Measurements from ENCODE around the gene UBE2L5. TPM values are rescaled to one million over a fixed set of nuclear protein-coding genes. Genes with fewer than 3 reads are reported as not detected.

UBE2L5 gene
- total and polyA plus RNA-seq, 2 experiments from 2014 or later: not detected

DNA sequence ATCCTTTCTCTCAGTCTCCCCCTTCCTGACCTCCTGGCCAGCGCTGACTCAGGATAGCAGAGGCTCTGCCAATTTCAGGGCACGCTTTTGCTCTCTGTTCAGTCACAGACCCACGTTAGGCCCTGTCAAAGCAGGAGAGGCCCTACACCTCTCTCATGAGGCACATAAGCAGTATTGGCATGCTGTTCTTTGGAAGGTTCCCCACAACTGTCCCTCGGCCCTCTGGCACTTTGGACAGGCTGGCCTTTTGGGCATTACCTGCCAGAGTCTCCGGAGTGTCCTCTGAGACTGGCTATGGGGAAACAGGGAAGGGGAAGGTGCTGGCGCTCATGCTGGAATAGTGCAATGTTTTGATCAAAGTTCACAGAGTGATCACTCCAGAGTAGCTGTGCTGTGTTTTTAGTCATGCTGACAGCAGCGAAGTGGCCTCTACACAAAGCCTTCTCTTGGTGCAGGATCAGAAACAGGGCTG, 23.7 kb upstream of the UBE2L5 start (continued):
- TF ChIP-seq, protein P1, sequence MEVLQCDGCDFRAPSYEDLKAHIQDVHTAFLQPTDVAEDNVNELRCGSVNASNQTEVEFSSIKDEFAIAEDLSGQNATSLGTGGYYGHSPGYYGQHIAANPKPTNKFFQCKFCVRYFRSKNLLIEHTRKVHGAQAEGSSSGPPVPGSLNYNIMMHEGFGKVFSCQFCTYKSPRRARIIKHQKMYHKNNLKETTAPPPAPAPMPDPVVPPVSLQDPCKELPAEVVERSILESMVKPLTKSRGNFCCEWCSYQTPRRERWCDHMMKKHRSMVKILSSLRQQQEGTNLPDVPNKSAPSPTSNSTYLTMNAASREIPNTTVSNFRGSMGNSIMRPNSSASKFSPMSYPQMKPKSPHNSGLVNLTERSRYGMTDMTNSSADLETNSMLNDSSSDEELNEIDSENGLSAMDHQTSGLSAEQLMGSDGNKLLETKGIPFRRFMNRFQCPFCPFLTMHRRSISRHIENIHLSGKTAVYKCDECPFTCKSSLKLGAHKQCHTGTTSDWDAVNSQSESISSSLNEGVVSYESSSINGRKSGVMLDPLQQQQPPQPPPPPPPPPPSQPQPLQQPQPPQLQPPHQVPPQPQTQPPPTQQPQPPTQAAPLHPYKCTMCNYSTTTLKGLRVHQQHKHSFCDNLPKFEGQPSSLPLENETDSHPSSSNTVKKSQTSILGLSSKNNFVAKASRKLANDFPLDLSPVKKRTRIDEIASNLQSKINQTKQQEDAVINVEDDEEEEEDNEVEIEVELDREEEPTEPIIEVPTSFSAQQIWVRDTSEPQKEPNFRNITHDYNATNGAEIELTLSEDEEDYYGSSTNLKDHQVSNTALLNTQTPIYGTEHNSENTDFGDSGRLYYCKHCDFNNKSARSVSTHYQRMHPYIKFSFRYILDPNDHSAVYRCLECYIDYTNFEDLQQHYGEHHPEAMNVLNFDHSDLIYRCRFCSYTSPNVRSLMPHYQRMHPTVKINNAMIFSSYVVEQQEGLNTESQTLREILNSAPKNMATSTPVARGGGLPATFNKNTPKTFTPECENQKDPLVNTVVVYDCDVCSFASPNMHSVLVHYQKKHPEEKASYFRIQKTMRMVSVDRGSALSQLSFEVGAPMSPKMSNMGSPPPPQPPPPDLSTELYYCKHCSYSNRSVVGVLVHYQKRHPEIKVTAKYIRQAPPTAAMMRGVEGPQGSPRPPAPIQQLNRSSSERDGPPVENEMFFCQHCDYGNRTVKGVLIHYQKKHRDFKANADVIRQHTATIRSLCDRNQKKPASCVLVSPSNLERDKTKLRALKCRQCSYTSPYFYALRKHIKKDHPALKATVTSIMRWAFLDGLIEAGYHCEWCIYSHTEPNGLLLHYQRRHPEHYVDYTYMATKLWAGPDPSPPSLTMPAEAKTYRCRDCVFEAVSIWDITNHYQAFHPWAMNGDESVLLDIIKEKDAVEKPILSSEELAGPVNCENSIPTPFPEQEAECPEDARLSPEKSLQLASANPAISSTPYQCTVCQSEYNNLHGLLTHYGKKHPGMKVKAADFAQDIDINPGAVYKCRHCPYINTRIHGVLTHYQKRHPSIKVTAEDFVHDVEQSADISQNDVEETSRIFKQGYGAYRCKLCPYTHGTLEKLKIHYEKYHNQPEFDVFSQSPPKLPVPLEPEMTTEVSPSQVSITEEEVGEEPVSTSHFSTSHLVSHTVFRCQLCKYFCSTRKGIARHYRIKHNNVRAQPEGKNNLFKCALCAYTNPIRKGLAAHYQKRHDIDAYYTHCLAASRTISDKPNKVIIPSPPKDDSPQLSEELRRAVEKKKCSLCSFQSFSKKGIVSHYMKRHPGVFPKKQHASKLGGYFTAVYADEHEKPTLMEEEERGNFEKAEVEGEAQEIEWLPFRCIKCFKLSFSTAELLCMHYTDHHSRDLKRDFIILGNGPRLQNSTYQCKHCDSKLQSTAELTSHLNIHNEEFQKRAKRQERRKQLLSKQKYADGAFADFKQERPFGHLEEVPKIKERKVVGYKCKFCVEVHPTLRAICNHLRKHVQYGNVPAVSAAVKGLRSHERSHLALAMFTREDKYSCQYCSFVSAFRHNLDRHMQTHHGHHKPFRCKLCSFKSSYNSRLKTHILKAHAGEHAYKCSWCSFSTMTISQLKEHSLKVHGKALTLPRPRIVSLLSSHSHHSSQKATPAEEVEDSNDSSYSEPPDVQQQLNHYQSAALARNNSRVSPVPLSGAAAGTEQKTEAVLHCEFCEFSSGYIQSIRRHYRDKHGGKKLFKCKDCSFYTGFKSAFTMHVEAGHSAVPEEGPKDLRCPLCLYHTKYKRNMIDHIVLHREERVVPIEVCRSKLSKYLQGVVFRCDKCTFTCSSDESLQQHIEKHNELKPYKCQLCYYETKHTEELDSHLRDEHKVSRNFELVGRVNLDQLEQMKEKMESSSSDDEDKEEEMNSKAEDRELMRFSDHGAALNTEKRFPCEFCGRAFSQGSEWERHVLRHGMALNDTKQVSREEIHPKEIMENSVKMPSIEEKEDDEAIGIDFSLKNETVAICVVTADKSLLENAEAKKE (CRISPR knock-in tag; IDR thresholded peaks at IDR 0.05): no peak
- TF ChIP-seq EZH2 (IDR thresholded peaks at IDR 0.05; ENCODE audit: low read depth, unreplicated experiment): no peak
- no peak for TF ChIP-seq POLR2AphosphoS5 (IDR thresholded peaks at IDR 0.05; ENCODE audit: low read depth)
- no peak for TF ChIP-seq EZH2phosphoT487 (IDR thresholded peaks at IDR 0.05; ENCODE audit: unreplicated experiment)
- TF ChIP-seq ZNF114 (CRISPR knock-in tag; IDR thresholded peaks at IDR 0.05): no peak
- TF ChIP-seq ZNF331 (CRISPR knock-in tag; IDR thresholded peaks at IDR 0.05; ENCODE audit: low read depth): no peak
- TF ChIP-seq CREB1 (CRISPR knock-in tag; IDR thresholded peaks at IDR 0.05; ENCODE audit: low read depth): no peak
- TF ChIP-seq JUNB (IDR thresholded peaks at IDR 0.05; ENCODE audit: unreplicated experiment): no peak
- no peak for TF ChIP-seq NANOG (IDR thresholded peaks at IDR 0.05; ENCODE audit: borderline replicate concordance)
- TF ChIP-seq, protein P2, sequence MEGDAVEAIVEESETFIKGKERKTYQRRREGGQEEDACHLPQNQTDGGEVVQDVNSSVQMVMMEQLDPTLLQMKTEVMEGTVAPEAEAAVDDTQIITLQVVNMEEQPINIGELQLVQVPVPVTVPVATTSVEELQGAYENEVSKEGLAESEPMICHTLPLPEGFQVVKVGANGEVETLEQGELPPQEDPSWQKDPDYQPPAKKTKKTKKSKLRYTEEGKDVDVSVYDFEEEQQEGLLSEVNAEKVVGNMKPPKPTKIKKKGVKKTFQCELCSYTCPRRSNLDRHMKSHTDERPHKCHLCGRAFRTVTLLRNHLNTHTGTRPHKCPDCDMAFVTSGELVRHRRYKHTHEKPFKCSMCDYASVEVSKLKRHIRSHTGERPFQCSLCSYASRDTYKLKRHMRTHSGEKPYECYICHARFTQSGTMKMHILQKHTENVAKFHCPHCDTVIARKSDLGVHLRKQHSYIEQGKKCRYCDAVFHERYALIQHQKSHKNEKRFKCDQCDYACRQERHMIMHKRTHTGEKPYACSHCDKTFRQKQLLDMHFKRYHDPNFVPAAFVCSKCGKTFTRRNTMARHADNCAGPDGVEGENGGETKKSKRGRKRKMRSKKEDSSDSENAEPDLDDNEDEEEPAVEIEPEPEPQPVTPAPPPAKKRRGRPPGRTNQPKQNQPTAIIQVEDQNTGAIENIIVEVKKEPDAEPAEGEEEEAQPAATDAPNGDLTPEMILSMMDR (conservative IDR thresholded peaks at IDR 0.05; ENCODE audit: low read depth in 2 of 2): no peak
- TF ChIP-seq STAT1 (IDR thresholded peaks at IDR 0.05; ENCODE audit: unreplicated experiment): no peak
- no peak for TF ChIP-seq ETS1 (IDR thresholded peaks at IDR 0.05)
